A549 treated with dexamethasone at 1 μM for 4 hours (cell line): ENCODE results near the gene PRR22. TPM values are rescaled to one million over a fixed set of nuclear protein-coding genes. Genes with fewer than 3 reads are reported as not detected.

ENCODE experiments used
- total RNA-seq: library from RNA; stranded (reverse); fragments of 200-300 nt; extraction: Qiagen RNA extraction; gene quantifications from 5 replicates; pipeline ENCODE4 v1.2.3, GENCODE V29; 2022

The PRR22 gene
- 1.6 to 2.7 TPM (median 2.1 TPM) in 5 replicates for total RNA-seq

DNA sequence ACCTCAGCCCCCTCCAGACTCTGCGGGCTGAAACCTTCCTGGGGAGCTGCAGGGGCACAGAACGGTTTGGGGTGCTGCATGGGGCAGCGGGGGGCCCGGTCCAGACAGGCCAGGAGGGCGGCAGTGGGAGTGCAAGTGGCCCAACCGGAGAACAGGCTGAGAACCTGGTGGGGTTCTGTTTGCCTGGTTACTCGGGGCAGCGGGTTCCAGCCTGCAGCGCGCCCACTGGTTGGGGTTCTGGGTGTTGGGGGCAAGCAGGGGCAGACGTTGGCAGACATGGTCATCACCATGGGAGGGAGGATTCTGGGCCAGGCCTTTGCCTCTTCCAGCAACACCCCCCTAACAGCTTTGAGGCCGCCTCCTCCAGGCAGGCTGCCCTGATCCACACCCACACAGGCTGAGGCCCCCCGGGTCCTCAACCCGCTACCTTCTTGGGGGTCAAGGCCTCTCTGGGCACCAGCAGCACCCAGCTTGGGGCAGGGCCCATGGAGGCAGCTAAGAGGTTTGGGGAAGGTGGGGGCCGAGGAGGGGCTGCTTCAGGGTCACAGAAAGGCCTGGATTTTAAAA lies at the start of gene PRR22:
Gene PRR22 (minus strand): TSS at position 166 of the 567 bp plus-strand sequence. CDS start 86 bp downstream, at position 80.

DNA sequence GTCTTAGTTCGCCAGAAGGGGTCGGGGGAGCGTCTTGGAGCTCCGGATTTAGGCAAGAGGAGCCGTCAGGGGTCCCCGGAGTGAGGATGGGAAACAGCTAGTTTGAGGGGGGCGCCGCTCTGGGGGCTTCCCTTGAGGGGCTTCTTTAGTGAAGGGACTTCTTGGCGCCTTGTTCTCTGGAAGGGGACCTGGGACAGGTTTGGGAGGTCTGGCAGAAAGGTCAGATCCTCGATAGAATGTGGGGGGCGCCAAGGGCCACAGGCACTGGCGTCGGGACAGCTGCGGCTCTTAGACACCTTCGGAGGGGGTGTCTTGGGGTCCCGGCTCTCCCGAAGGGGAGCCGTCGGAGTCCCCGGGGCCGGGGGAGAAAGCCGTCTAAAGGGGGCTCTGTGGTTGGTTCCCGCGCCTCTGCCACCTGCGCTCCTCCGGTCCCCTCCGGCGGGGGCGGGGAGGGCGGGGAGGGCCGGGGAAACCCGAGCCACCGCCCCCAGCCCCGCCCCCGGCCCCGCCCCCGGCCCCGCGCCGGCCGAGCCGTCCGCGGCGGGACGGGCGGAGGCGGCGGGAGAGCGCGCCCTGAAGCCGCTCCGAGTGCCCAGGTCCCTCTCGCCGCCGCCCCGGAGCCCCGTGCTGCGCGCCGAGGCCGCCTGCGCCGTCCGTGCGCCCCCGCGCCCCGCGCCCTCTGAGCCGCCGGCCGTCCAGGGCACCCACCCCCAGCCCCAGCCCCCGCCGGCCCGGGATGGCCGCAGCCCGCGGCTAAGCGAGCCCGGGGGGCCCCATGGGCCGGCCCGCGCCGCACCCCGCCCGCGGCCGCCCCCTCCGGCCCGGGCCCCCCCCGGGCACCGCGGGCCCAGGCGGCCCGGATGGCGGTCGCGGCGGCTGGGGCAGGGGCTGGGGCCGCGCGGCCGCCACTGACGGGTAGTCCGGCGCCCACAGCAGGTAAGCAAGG lies 20.2 kb upstream of the PRR22 start, which contains the start of gene NRTN:
Gene NRTN (plus strand): TSS at position 552 of the 946 bp plus-strand sequence. CDS start 19,099 bp downstream, outside the sequence.

DNA sequence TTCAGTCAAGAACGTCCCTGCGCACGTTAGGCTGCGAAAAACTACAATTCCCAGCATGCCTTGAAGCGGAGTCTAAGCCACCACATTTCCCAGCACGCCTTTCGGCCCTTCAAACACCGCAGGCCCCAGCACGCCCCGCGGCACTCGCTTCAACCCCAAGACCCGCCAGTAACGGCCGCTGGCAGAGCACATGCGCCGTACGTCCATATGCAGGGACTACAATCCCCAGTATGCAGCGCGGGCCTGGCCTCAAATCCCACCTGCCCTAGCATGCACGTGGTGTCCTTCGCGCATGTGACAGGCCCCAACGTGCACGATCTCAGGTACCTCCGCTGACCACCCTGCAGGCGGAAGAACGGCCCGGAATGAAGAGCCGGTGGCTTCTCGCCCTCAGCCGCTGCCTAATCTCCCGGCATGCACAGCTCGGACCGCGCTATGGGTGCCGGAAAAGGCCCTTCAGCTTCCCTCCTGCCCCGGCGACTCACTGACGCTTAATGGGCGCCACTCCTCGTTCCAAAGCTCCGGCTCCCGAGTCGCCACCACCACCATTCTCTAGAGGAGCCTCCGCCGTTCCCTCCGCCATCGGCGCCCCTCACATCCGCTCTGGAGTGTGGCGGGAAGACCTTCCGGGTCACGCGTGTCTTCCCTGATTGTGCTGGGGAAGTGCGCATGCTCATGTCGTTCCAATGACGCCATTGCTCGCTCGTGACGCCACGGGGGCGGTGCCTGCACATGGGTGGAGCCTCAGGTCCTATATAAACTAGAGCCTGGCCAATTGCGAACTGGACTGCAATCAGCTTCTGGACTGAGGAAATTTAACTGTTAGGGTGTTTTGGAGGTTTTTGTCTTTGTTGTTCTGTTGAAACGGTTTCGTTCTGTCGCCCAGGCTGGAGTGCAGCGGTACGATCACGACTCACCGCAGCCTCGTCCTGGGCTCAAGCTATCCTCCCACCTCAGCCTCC lies 6.3 kb upstream of the PRR22 start, which contains the start of gene DUS3L:
Gene DUS3L (minus strand): TSS at position 605 of the 962 bp plus-strand sequence. CDS start 22 bp downstream, at position 583.

Other genes with a start within 250 kb of the PRR22 start
- gene TINCR, start 216.8 kb downstream of the PRR22 start, total RNA-seq = 1.9 to 3.2 TPM (median 2.2 TPM) in 5 replicates
- gene SAFB2, start 162.0 kb downstream of the PRR22 start, total RNA-seq = 23.3 to 45.0 TPM (median 37.3 TPM) in 5 replicates
- gene SAFB, start 161.7 kb downstream of the PRR22 start, total RNA-seq = 48.8 to 67.2 TPM (median 62.4 TPM) in 5 replicates
- 49.5 to 70.9 TPM (median 63.4 TPM) in 5 replicates for gene MICOS13, start 104.2 kb downstream of the PRR22 start, total RNA-seq
- gene HSD11B1L, start 103.7 kb downstream of the PRR22 start, total RNA-seq = 2.8 to 4.4 TPM (median 3.4 TPM) in 5 replicates
- 694 to 907 TPM (median 711 TPM) in 5 replicates for gene RPL36, start 94.5 kb downstream of the PRR22 start, total RNA-seq
- 42.7 to 65.3 TPM (median 62.4 TPM) in 5 replicates for gene LONP1, start 64.6 kb downstream of the PRR22 start, total RNA-seq
- gene CATSPERD, start 64.1 kb downstream of the PRR22 start, total RNA-seq = not detected in 5 replicates
- 22.3 to 34.2 TPM (median 33.0 TPM) in 5 replicates for gene DUS3L, start 6.4 kb upstream of the PRR22 start, total RNA-seq
- gene NRTN, start 20.3 kb upstream of the PRR22 start, total RNA-seq = 0.46 to 1.8 TPM (median 1.3 TPM) in 5 replicates
- 0.11 TPM in 1 of 5 replicates, not detected in the others for gene FUT6, start 55.0 kb upstream of the PRR22 start, total RNA-seq
- gene FUT3, start 66.7 kb upstream of the PRR22 start, total RNA-seq = 0.07 to 0.11 TPM in 2 of 5 replicates, not detected in the others
- not detected in 5 replicates for gene FUT5, start 85.8 kb upstream of the PRR22 start, total RNA-seq
- 215 to 274 TPM (median 268 TPM) in 5 replicates for gene NDUFA11, start 119.0 kb upstream of the PRR22 start, total RNA-seq
- 0.24 to 0.59 TPM (median 0.51 TPM) in 5 replicates for gene VMAC, start 120.1 kb upstream of the PRR22 start, total RNA-seq
- gene CAPS, start 129.5 kb upstream of the PRR22 start, total RNA-seq = 0.68 to 1.9 TPM (median 1.7 TPM) in 5 replicates
- gene RANBP3, start 193.4 kb upstream of the PRR22 start, total RNA-seq = 34.3 to 46.7 TPM (median 44.7 TPM) in 5 replicates